Hepatocyte (in vitro differentiated cells): ENCODE measurements around the gene HOOK1. TPM values are rescaled to one million over a fixed set of nuclear protein-coding genes. Genes with fewer than 3 reads are reported as not detected.
A peak's percentile ranks its signal among the peaks of the same experiment; 100 is the strongest.

ENCODE experiments used
- DNase-seq: peaks from one replicate; pipeline ENCODE4 v3.0.0-alpha.2; 2016; ENCODE audit warnings: low spot score
- H2AFZ ChIP-seq: fragments of 200-600 bp; sonication (generic); 2 replicates; pipeline ENCODE4 v1.6.0; 2016; ENCODE audit warnings: antibody characterized with exemption, mild to moderate bottlenecking
- H3K27ac ChIP-seq: fragments of 200-600 bp; sonication (generic); 2 replicates; pipeline ENCODE4 v1.5.1; 2016; ENCODE audit warnings: mild to moderate bottlenecking
- H3K27me3 ChIP-seq: fragments of 200-600 bp; sonication (generic); 2 replicates; pipeline ENCODE4 v1.6.1; 2016
- H3K36me3 ChIP-seq: fragments of 200-600 bp; sonication (generic); replicated peaks from 2 replicates; pipeline ENCODE4 v1.5.1; 2016; ENCODE audit warnings: low read depth; ENCODE audit not compliant: insufficient read depth
- H3K4me1 ChIP-seq: fragments of 200-600 bp; sonication (generic); 2 replicates; pipeline ENCODE4 v1.5.1; 2016; ENCODE audit warnings: mild to moderate bottlenecking, moderate library complexity; ENCODE audit not compliant: insufficient read depth
- H3K4me2 ChIP-seq: fragments of 200-600 bp; sonication (generic); 2 replicates; pipeline ENCODE4 v1.6.0; 2016
- H3K4me3 ChIP-seq: fragments of 200-600 bp; sonication (generic); 2 replicates; pipeline ENCODE4 v1.5.1; 2016; ENCODE audit warnings: mild to moderate bottlenecking
- H3K79me2 ChIP-seq: fragments of 200-600 bp; sonication (generic); 2 replicates; pipeline ENCODE4 v1.6.0; 2017; ENCODE audit warnings: mild to moderate bottlenecking
- H3K9me2 ChIP-seq: fragments of 200-600 bp; sonication (generic); replicated peaks from 2 replicates; pipeline ENCODE4 v1.6.0; 2017; ENCODE audit warnings: mild to moderate bottlenecking; ENCODE audit not compliant: insufficient read depth
- H3K9me3 ChIP-seq: fragments of 200-600 bp; sonication (generic); 2 replicates; pipeline ENCODE4 v1.5.1; 2016; ENCODE audit warnings: low read depth, mild to moderate bottlenecking
- H4K20me1 ChIP-seq: fragments of 200-600 bp; sonication (generic); 2 replicates; pipeline ENCODE4 v1.6.0; 2016; ENCODE audit warnings: mild to moderate bottlenecking; ENCODE audit not compliant: insufficient read depth, poor library complexity, severe bottlenecking
- EZH2 ChIP-seq: fragments of 200-600 bp; sonication (generic); IDR thresholded peaks from 2 replicates; pipeline ENCODE4 v1.6.1; 2016; ENCODE audit warnings: antibody characterized with exemption, mild to moderate bottlenecking, borderline replicate concordance
- EZH2phosphoT487 ChIP-seq: fragments of 200-600 bp; sonication (generic); IDR thresholded peaks from one replicate; pipeline ENCODE4 v1.6.1; 2018; ENCODE audit warnings: antibody characterized with exemption, mild to moderate bottlenecking, low read depth, moderate library complexity; ENCODE audit not compliant: unreplicated experiment, severe bottlenecking
- WGBS: methylation state at CpG from one replicate; pipeline ENCODE4 v1.1.6; 2016; ENCODE audit warnings: low lambda C conversion rate; ENCODE audit errors: missing lambda C conversion rate; 5-methylcytosine and 5-hydroxymethylcytosine counted together
- polyA plus RNA-seq: library from polyadenylated mRNA; unstranded; fragments of >200 nt; fragmentation: Nextera tagmentation; extraction: Ambion mirVana; gene quantifications from 2 replicates; pipeline ENCODE4 v1.2.1, GENCODE V29; 2016
- total RNA-seq: library from RNA; depleted of rRNA; stranded (reverse); fragments of >200 nt; gene quantifications from 2 replicates; pipeline ENCODE4 v1.2.3, GENCODE V29; 2014
- TF ChIP-seq, protein P1 (sequence below): fragments of 200-600 bp; sonication (generic); IDR thresholded peaks from 2 replicates; pipeline ENCODE4 v1.5.1; 2016; ENCODE audit warnings: antibody characterized with exemption, mild to moderate bottlenecking; ENCODE audit not compliant: poor library complexity

Gene HOOK1
- total and polyA plus RNA-seq, 2 experiments from 2014 or later: 12.8 to 36.8 TPM

DNA sequence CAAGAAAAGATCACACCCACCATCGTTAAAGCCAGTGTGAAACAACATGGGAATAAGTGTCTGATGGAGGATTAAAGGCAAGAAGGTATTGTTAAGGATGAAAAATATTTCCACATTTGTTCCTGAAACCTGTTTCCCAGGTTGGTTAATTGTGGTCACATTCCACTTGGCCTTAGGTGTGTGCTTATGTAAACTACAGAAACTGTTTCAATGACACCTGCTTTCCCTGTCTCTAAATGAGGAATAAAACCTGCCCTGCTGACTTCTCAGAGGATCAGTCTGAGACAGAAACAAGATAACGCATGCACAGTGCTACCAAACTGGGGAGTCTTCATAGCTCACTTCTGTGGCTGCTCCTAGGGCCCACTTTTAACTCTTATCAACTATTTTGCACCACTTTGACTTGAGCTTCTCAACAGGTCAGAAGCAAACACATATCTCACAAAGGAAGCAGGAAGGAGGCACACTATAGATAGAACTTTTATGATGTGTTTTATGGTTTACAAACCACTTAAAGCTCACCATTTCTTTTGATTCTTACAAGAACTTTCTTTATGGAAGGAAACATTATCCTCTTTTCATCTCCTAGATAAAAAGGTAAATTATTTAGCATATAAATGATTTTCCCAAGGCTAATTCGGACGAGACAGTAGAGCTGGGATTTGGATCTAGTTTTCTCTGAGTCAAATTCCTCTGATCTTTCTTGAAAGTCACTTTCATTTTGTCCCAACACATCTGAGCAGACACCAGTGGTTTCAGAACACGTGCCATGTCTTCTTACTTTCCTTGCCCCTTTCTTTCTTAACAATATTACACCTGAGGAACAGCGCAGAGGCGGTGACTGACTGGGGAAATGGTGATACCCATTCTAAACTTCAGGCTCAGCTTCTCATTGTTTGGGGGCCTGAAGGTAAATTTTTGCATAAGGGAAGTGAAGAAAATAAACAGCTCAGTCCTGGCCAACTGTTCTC lies 78.4 kb downstream of the HOOK1 start:
- no peak for TF ChIP-seq EZH2
- TF ChIP-seq EZH2phosphoT487: peak; percentile 71
- TF ChIP-seq, protein P1, sequence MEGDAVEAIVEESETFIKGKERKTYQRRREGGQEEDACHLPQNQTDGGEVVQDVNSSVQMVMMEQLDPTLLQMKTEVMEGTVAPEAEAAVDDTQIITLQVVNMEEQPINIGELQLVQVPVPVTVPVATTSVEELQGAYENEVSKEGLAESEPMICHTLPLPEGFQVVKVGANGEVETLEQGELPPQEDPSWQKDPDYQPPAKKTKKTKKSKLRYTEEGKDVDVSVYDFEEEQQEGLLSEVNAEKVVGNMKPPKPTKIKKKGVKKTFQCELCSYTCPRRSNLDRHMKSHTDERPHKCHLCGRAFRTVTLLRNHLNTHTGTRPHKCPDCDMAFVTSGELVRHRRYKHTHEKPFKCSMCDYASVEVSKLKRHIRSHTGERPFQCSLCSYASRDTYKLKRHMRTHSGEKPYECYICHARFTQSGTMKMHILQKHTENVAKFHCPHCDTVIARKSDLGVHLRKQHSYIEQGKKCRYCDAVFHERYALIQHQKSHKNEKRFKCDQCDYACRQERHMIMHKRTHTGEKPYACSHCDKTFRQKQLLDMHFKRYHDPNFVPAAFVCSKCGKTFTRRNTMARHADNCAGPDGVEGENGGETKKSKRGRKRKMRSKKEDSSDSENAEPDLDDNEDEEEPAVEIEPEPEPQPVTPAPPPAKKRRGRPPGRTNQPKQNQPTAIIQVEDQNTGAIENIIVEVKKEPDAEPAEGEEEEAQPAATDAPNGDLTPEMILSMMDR: no peak
- Histone ChIP-seq H3K27ac (peak overlapping the region; percentile 89), H3K4me1 (peaks cover 11% of the 10 kb centered on the region), H3K27me3 (no peaks in the 10 kb centered on the region), H2AFZ (no peak overlapping the region), H3K4me3 (no peak overlapping the region), H3K4me2 (peak overlapping the region; percentile 14), H3K9me3 (peaks cover 6% of the 10 kb centered on the region), H3K9me2 (no peaks in the 10 kb centered on the region), H3K36me3 (no peaks in the 10 kb centered on the region), H3K79me2 (no peaks in the 10 kb centered on the region), H4K20me1 (no peaks in the 10 kb centered on the region)
- peak; percentile 55 for DNase-seq
- 54% methylated on average over 7 of the region's 7 CpGs for WGBS

GRCh38 chr1:59897165-59897564 lies 82.4 kb downstream of the HOOK1 start:
- 84% methylated on average over 2 of the region's 2 CpGs for WGBS

DNA sequence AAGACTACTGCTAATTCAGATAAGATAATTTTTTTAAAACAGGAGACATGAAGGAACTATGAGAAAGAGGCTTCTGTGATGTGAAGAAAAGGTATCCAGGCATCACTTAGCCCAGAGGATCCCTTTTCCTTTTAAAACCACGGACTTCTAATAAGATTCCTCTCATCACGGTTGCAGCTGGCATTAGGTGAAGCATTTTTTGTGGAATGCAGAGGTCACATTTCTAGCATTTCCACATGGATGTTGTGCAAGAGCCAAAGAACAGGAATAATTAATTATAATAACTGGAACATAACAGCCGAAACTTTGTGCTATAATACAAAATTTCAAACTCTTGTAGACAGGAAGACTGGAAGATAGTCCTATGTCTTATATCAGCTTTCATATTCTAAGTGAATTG lies 84.2 kb downstream of the HOOK1 start:
- 62% methylated on average over 3 of the region's 3 CpGs for WGBS
- H3K9me2 ChIP-seq: no peaks in the 10 kb centered on the region
- H3K4me3 ChIP-seq: no peak overlapping the region
- no peaks in the 10 kb centered on the region for H3K36me3 ChIP-seq
- no peak for TF ChIP-seq EZH2
- no peak for TF ChIP-seq EZH2phosphoT487
- TF ChIP-seq, protein P1: no peak
- DNase-seq: no peak
- no peak overlapping the region for H3K4me2 ChIP-seq
- no peaks in the 10 kb centered on the region for H4K20me1 ChIP-seq
- no peak overlapping the region for H3K27ac ChIP-seq
- H2AFZ ChIP-seq: no peak overlapping the region
- H3K4me1 ChIP-seq: peaks cover 3% of the 10 kb centered on the region
- H3K27me3 ChIP-seq: no peaks in the 10 kb centered on the region
- H3K9me3 ChIP-seq: no peaks in the 10 kb centered on the region
- H3K79me2 ChIP-seq: no peaks in the 10 kb centered on the region

More at GRCh38 chr1:59897165-59897564, 82.4 kb downstream of the HOOK1 start:
- Histone ChIP-seq H3K36me3 (no peaks in the 10 kb centered on the region), H3K4me2 (no peak overlapping the region), H2AFZ (no peak overlapping the region), H3K27ac (no peak overlapping the region), H4K20me1 (no peaks in the 10 kb centered on the region), H3K9me3 (no peaks in the 10 kb centered on the region), H3K9me2 (no peaks in the 10 kb centered on the region), H3K4me1 (peaks cover 11% of the 10 kb centered on the region), H3K4me3 (no peak overlapping the region), H3K79me2 (no peaks in the 10 kb centered on the region), H3K27me3 (no peaks in the 10 kb centered on the region)
- TF ChIP-seq, protein P1: no peak
- no peak for TF ChIP-seq EZH2
- DNase-seq: no peak
